Mesenteric fat pad (tissue), 1 donor: Measurements from ENCODE around the gene MKNK2. TPM values are rescaled to one million over a fixed set of nuclear protein-coding genes. Genes with fewer than 3 reads are reported as not detected.
"Not testable (repeated sequence)": the region's sequence is repeated elsewhere in the genome, so short reads cannot be mapped to it uniquely, and the experiment has no call there.

Experiments used
- DNase-seq: peaks from one replicate; pipeline ENCODE4 v3.0.0-alpha.2; 2020; ENCODE audit warnings: low spot score
- long read RNA-seq: library from polyadenylated mRNA; unstranded; transcript quantifications from one replicate; pipeline ENCODE4 v2.0.0, GENCODE V29; 2020
- total RNA-seq: library from RNA; stranded (reverse); fragmentation: NEBNext Ultra II Directional; extraction: Animal tissue kit (Norgen Biotek cat#: 25700); gene quantifications from one replicate; pipeline ENCODE4 v1.2.1, GENCODE V29; 2021
- donor health status: DM: yes; HTN: yes; CAD: no.

The MKNK2 gene
- total RNA-seq: 240 TPM
- long read RNA-seq, partial matches to known transcripts: 33 of 233 reads
- long read RNA-seq, other reads (novel, unspliced or antisense): 199 of 233 reads

DNA sequence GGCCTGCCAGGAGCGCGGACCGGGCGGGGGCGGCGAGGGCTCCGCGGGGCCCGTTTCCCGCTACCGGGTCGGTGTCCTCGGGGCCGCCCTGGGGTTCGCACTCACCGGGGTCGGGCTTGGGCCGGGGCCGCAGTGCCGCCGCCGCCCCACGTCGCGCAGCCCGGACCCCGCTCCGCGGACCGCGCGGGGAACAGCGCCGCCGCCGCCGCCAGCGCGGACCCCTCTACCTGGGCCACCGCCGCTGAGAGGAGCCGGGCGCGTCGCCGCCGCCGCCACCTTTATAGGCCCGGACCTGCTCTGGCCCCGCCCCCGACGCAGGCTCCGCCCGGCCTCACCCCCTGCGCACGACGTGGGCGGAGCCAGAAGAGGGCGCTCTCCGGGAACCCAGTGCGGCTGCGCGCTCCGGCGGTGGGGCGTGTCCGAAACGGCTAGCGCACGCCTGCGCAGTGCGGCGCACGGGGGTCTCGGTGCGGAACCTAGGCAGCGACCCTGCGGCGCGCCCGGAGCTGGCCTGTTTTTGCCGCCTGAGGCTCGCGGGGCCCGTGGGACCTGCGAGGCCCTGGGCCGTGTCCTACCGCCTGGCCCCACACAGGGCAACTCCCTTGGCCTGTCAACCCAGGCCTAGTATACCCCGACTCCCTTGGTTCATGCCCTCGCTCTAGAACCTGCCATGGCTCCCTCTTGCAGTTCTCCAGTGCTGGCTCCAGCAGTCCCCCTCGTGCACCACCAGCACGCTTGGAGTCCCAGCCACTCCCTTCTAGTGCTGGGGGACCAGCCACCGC lies at the start of gene MKNK2:
Gene MKNK2, minus strand, starts transcription at position 254 of the 782 bp plus-strand sequence. CDS start 393 bp downstream, outside the sequence.
- DNase-seq: peak; percentile 99

DNA sequence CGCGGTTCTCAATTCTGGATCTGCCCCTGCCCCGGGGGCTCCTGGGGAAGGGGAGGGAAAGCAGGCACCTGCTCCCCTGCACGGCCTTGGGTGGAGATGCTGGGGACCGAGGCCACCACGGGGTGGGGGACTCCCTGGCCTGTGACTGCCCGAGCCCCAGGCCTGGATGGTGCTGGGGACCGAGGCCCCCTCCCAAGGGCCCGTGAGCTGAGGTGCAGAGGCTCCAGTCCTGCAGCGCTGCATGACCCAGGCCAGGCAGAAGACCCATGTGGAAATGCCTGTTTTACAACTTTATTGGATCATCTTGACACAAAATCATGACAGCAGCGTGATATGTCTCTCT lies 49.6 kb upstream of the MKNK2 start:
- DNase-seq: no peak

DNA sequence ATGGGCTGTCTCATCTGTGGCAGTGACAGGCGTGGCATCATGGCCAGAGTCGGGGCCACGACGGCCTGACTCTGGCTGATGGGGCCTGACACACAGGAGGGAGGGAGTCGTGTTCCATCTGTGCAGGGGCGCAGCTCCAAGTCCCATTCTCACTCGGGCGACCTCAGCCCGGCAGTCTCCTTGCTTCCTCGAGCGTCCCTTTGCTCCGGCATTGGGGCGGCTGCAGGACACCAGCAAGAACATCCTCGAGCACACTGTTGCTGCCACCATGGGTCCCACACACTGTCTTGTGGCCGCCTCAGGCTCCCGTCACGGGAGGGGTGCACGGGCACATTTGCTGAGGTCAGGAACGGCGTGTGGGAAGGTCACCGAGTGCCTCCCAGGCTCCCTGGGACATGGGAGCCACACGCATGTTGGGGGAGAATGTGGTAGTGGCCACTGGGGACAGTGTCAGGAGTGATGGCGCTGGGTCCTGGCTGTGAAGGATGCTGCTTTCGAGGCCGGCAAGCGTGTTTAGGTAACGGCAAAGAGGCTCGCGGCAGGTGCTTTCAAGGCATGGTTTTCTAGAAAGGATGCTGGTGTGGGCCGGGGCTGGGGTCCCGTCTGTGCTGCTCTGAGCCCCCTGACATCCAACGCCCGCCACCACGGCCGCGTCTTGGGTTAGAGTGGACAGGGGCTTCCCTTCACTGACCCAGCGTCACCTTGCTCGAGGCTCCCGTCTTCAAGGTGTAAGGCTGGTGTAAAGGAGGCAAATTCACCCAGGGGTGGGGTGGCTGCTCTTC lies 49.1 kb upstream of the MKNK2 start:
- no peak for DNase-seq

DNA sequence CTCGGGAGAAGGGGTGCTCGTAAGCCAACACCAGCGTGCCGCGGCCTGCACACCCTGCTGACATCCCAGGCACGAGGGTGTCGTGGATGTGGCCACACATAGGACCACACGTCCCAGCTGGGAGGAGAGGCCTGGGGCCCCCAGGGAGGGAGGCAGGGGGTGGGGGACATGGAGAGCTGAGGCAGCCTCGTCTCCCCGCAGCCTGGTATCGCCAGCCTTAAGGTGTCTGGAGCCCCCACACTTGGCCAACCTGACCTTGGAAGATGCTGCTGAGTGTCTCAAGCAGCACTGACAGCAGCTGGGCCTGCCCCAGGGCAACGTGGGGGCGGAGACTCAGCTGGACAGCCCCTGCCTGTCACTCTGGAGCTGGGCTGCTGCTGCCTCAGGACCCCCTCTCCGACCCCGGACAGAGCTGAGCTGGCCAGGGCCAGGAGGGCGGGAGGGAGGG lies 48.0 kb upstream of the MKNK2 start:
- no peak for DNase-seq

DNA sequence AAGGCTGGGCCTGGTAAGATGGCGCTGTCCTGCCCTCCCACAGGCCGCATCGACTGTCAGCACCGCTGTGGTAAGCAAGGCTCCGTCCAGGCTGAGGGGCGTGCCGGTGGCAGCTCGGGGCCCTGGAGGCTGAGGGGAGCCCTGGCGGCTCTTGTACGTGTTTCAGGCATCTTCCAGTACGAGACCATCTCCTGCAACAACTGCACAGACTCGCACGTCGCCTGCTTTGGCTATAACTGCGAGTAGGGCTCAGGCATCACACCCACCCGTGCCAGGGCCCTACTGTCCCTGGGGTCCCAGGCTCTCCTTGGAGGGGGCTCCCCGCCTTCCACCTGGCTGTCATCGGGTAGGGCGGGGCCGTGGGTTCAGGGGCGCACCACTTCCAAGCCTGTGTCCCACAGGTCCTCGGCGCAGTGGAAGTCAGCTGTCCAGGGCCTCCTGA lies 46.9 kb upstream of the MKNK2 start:
- DNase-seq: no peak

DNA sequence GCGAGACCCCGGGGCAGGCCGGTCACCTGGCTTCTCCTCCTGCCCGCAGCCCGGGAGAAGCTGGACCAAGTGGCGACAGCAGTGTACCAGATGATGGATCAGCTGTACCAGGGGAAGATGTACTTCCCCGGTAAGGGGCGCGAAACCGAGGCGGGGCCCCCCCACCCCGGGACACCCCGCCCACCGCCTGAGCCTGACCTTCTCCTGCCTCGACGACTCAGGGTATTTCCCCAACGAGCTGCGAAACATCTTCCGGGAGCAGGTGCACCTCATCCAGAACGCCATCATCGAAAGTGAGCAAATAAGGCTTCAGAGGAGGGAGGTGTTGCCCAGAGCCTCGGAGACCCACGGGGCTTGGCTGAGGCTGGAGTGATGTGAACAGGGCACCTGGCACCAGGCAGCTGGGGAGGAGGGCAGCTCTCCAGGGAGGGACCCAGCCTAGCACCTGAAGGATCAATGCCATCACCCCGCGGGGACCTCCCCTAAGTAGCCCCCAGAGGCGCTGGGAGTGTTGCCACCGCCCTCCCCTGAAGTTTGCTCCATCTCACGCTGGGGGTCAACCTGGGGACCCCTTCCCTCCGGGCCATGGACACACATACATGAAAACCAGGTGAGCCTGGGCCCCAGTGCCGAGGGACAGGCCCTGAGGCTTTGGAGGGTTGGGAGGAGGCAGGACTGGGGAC lies 46.3 kb upstream of the MKNK2 start:
- no peak for DNase-seq

DNA sequence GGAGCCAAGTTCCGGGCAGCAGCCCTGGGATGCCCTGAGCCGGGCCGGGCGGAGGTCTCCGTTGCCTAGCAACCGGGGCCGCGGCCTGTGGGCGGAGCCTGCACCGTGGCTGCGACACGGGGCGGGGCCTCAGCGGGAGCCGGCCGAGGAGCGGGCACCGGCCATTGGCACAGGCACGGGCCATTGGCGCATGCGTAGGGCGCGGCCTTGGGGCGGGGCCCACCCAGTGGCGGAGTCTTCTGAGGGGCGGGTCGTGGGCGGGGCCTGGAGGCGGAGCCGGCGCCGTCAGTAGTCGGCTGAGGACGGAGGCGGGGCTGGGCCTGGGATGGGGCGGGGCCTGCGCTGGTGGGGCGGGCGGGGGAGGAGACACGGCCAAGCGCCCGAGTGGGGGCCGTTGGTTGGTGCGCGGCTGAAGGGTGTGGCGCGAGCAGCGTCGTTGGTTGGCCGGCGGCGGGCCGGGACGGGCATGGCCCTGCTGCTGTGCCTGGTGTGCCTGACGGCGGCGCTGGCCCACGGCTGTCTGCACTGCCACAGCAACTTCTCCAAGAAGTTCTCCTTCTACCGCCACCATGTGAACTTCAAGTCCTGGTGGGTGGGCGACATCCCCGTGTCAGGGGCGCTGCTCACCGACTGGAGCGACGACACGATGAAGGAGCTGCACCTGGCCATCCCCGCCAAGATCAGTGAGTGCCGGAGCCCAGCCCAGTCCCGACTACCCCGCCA lies 45.6 kb upstream of the MKNK2 start, which contains the start of gene IZUMO4:
Gene IZUMO4, plus strand, starts transcription at position 436 of the 723 bp plus-strand sequence. Its CDS starts 31 bp downstream, at position 467.
- peak; percentile 100 for DNase-seq

DNA sequence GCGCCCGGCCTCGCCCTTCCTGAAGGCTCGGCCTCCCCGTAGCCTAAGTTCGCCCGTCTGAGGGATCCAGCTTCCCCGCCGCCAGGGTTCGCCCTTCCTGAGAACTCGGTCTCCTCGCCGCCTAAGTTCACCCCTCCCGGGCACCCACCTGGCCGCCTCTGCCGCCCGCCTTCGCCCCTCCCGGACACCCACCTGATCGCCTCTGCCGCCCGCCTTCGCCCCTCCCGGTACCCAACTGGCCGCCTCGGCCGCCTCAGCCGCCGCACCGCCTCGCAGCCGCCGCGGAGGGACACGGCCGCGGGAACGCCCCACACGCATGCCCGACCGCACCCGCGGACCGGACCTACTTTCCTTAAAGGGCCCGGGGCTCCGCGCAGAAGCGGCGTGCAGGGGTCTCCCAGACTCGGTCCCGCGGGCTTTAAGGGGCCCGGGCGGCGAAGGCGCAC lies 45.0 kb upstream of the MKNK2 start, which contains the start of gene MOB3A:
Gene MOB3A, minus strand, starts transcription at position 293 of the 446 bp plus-strand sequence. CDS start 17,766 bp downstream, outside the sequence.
- peak; percentile 97 for DNase-seq

DNA sequence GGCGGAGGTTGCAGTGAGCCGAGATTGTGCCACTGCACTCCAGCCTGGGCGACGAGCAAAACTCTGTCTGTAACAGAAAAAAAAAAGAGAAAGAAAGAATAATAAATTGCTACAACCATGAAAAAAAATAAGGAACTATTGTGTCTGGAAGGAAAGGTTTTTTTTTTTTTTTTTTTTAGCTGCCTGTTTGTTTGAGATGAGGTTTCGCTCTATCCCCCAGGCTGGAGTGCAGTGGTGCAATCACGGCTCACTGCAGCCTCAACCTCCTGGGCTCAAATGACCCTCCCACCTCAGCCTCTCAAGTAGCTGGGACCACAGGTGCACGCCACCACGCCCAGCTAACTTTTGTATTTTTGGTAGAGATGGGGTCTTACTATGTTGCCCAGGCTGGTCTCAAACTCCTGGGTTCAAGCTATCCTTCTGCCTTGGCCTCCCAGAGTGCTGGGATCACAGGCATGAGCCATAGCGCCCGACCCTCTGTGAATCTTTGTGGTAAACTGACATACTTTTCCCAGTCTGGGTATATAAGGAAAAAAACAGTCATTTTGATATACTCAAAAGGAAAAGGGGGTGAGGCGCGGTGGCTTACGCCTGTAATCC lies 41.0 kb upstream of the MKNK2 start:
- DNase-seq: not testable (repeated sequence)

DNA sequence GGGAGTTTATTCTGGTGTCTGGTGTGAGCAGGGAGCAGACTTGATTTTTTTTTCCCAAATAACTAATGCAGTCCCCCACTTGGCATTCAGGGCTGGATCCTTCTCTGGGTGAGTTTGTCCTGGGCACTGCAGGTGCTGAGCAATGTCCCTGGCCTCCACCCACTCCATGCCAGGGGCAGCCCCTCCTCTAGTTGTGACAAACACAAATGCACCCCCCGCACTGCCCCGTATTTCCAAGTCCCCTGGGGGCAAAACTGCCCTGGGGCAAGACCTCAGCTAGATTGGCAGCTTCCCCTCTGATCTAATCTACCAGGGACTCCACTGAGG lies 38.6 kb upstream of the MKNK2 start:
- DNase-seq: no peak

DNA sequence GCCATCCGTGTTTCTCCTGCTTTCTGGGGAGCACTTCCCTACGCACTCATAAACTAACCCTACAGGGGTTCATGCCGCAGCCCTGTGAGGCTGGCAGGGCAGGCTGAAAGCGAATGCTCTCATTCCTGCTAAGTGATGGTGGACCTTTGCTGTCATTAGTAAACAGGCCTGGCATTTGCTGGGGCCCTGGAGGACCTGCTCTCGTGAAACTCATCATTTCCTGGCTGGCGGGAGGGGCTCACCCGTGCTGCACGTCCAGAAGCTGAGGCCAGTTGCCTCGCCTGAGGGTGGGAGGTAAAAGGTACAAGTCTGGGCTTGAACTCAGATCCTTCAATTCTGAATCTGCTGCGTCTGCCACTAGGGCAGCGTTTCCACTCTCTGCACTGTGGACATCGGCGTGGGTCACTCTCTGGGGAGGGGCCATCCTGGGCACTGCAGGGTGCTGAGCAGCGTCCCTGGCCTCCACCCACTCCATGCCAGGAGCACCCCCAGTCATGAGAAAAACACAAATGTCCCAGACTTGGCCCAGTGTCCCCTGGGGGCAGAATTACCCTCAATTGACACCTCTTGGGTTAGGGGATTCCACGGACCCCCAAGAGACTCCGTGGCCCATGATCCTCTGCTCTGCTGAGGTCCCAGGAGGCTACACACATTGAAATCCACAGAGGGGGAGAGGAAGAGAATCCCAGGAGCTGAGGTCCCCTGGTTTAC lies 38.1 kb upstream of the MKNK2 start:
- DNase-seq: no peak

DNA sequence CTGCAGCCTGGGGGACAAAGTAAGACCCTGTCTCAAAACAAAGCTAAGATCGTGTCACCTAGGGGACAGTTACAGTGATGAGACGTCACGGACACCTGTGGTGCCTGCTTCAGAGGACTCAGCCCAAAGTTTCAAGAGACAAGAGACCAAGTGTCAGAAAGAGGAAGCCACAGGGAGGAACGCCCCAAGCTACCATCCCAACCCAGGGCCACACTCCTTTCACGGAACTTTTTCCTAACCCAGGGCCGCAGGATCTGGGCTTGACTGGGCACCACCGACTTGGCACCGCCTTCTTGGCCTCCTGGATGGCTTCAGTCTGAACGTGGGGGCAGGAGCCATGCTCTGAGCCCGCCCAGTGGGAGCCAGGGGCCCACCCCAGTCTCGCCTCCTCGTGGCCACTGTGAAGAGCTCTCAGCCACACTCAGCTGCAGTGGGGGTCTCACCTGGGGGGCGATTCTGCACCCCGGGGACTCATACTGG lies 36.6 kb upstream of the MKNK2 start:
- no peak for DNase-seq

DNA sequence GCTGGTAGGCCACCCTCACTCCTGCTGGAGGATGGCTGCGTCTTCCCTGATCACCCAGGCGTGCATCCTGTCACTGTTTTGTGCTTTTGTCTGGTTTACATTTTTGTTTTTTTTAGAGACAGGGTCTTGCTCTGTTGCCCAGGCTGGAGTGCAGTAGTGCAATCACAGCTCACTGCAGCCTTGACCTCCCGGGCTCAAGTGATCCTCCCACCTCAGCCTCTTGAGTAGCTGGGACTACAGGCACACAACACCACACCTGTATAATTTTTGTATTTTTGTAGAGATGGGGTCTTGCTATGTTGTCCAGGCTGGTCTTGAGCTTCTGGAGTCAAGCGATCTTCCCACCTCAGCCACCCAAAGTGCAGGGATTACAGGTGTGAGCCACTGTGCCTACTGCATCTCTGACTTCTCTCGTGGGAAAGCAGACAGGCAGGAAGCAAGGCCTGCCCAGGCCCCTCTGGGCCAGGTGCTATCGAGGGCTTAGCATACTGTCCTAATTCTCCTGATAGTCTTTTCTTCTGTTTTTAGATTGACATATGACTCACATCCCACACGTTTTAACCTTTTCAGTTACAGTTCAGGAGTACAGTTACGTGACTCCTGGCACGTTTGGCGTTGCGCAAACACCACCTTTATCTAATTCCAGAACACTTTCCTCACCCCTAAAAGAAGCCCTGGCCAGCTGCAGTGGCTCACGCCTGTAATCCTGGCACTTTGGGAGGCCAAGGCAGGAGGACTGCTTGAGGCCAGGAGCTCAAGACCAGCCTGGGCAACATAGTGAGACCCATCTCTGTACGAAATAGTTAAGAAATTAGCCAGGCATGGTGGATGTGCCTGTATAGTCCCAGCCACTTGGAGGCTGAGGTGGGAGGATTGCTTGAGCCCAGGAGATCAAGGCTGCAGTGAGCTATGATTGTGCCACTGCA lies 35.9 kb upstream of the MKNK2 start:
- not testable (repeated sequence) for DNase-seq

DNA sequence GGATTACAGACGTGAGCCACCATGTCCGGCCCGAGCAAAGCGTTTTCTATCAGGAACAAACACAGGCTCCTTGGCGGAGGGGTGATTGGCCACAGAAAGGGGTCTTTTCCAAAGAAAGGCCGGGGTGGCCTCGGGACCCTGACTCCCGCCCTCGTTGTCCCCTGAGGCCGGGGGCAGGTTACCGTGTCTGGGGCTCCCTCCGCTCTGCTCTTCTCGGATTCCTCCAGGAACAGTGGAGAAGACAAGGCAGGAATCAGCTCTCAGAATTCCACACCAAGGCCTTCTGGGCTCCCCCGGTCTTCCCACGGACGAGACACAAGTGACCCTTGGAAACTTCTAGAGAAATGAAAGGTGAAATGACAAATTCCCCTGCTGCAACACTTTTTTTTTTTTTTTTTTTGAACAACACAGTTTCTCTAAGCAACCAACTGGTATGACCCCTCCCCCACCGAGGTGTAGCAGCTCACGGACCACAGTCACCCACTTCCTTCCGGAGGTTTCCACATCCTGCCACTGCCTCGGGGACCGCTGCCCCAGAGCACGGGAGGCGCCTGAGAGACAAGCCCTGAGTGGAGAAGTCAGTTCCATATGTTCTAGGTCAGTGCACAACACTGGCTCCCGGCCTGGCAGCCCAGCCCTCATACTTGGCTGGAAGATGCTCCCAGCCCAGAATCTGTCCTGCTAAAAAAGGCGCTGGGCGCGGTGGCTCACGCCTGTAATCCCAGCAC lies 34.1 kb upstream of the MKNK2 start:
- no peak for DNase-seq

DNA sequence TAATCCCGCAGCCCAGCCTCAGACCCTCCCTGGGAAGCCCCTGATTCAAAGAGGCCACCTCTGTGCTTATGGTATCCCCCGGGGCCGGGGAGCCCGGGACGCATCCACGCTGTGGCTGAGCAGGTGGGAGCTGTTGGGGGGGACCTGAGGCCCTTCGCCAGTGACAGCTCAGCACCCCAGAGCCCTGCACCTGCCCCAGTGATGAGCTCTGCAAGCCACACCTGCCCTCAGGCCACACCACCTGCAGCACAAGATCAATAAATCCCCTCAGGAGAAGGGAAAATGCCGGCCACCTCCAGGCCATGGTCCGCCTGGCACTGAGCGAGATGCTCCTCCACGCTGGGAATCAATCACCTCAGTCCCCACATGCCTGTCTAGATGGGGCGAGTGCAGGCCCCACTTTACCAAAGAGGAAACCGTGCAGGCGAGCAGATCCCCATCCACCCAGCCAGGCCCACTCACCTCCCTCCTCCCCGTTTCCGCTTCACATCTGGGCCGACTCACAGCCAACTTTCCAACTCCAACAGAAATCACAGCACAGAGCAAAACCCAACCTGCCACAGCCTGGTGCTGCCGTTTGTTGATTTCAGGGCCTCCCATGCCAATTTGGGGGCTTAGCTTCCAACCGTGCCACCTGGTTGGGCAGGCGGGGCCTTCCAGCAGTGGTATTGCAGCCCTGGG lies 32.3 kb upstream of the MKNK2 start:
- DNase-seq: no peak

DNA sequence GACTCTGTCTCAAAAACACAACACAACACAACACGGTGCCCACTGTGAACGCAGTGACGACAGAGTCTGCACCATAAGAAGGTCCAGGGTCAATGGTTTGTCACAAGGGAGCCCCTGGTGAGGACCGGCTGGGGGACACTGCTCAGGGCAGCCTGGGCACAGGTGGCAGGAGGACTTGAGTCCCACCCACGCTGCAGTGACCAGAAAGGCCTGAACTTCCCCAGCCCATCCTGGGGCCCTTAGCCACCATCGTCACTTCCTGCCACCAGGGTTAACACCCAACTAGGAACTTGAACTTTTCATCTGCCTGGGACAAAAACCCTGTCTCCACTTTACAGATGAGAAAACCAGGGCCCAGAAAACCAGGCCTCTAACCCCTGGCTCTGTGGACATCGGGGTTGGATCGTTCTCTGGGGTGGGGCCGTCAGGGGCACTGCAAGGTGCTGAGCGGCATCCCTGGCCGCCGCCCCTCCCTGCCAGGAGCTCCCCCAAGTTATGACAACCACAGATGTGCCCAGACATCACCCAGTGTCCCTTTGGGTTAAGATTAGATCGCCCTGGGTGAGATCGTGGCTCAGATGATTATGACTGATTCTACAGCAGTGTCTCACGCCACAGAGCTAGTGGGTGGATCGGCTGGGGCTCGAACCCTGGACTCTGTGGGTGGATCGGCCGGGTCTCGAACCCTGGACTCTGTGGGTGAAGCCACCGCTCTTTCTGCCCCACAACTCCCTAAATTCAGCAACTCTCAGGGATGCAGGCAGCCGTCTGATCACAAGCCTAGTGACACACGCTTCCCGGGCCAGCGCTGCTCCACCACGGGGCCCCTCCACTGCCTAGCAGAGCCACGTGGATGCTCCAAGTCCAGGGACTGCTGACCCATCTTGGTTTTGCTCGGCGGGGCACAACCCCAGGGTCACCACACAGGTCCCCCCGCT lies 31.1 kb upstream of the MKNK2 start:
- no peak for DNase-seq
